ENCODE data around the gene ZNF836.
"Not testable (repeated sequence)": the region's sequence is repeated elsewhere in the genome, so short reads cannot be mapped to it uniquely, and the experiment has no call there.

Gene ZNF836

DNA sequence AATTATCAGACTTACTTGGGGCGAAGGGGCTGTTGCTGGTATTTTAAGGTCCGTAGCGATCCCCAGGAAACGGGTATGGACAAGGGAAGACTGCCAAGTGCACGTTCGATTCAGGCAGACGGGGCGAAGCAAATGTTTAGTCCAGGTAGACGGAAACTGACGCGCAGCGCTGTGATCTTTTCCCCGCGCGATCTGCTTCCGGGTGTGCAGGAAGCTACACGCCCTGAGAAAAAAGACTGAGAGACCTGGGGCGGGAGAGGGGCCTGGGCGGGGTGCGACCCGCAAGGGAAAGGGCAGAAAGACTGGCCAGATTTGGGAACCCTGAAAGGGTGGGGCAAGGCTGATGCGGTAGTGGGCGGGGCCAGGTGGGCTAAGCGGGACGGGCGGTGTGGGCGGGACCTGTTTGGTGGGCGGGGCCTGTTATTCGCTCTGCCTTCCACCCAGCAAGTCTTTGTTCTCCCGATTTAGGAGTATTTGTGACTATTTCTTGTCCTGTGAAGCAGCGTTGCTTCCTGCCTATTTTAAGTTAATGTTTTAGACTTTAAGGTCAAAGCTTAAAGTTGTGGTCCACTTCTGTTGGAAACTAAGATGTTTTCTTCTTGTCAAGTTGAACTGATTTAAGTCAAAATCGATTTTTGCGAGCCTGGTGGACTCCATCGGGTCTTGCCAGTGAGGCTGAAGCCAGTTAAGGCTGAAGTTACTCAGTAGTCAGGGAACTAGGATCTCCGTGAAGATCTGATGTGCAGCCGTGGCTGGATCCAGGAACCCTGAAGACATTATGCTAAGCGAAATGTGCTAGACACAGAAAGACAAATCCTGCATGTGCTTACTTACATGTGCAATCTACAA, at the start of gene ZNF836:
Gene ZNF836 (minus strand): TSS at position 301 of the 849 bp plus-strand sequence. CDS start 3,549 bp downstream, outside the sequence.
- peak; percentile 69 for DNase-seq

DNA sequence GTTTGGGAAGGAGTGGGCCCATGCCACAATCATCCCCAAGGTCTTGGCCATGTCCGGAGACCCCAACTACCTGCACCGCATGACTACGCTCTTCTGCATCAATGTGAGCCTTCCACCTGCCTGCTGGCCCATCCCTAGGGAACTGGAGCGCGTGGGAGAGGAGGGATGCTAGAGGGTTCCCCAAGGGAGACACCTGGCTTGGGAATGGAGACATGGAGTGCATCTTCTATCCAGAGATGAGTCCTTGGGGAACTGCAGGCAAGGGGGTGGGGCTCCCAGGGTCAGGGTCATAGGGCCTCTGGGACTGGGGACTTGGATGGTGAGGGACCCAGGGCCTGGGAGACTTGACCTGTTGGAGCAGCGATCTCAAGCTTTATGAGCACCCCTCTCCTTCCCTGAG, 49.6 kb upstream of the ZNF836 start:
- no peak for DNase-seq

DNA sequence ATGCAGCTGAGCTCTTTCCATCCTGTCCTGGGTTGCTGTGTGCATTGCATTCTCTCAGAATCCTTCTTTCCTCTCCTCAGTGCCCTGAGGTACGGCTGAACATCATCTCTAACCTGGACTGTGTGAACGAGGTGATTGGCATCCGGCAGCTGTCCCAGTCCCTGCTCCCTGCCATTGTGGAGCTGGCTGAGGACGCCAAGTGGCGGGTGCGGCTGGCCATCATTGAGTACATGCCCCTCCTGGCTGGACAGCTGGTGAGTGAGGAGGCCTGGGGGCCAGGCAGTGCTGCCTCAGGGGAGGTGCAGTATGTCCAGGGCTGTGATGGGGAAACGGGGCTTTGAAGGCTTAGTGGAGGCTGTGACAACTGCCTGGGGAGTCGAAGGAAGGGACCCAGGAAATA, 48.2 kb upstream of the ZNF836 start:
- DNase-seq = no peak

DNA sequence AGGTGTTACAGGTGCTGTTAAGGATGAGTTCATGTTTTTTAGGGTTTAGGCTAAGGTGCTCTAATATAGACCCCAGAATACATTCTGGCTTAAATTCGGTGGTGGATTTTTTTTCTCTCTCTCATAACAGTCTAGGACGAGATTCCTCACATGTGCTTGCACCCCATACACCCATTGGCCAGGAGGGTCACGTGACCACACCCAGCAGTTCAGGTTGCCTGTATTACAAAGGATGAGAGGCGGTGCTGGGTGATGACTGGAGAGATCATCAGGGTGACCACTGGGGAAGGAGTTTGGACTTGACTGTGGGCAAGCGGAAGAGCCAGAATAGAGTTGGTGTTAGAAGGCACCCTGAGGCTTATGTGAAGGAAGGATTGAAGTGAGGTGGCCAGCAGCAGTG, 46.2 kb upstream of the ZNF836 start:
- DNase-seq = no peak

DNA sequence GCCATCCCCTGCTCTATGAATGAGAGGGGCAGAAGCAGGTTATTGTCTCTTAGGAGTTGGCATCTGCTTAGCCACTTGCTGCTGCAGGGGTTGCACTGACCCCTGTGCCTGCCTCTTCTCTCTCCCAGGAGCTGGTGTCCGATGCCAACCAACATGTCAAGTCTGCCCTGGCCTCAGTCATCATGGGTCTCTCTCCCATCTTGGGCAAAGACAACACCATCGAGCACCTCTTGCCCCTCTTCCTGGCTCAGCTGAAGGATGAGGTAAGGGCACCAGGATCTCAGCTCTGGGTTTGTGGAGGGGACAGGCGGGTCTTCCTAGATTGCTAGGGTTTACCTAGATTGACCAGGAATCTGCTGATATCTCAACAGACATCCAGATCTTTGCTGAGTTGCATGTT, 45.0 kb upstream of the ZNF836 start:
- DNase-seq = no peak

DNA sequence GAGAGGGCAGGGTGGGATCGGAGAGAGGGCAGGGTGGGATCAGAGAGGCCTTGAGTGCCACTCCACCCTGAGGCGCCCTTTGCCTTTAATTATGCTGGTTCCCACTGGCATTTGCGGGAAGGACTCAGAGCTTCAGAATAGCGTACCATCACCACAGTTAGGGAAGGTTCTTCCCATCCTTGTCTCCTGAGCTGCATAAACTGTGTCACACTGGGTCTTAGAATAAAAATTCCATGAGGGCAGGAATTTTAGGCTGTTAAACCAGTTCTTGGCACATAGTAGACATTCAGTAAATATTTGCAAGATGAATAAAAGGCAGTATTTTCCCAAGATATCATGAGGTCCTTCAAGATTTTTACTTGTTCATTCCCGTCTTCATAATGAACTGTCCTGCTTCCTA, 42.8 kb upstream of the ZNF836 start:
- no peak for DNase-seq

- DNase-seq = no peak
Observed at GRCh38 chr19:52212572-52213255, 41.3 kb upstream of the ZNF836 start.

- DNase-seq = no peak
Observed at GRCh38 chr19:52211926-52212571, 40.6 kb upstream of the ZNF836 start.

DNA sequence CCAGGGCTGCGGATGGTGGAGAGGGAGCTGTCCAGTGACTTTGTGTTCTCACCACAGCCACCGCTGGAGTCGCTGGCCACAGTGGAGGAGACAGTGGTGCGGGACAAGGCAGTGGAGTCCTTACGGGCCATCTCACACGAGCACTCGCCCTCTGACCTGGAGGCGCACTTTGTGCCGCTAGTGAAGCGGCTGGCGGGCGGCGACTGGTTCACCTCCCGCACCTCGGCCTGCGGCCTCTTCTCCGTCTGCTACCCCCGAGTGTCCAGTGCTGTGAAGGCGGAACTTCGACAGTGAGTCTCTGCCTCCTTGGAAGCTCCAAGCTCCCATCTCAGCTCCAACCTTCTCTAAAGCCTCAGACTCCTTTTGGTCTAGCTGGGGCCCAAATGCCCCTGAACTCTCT, 39.8 kb upstream of the ZNF836 start:
- no peak for DNase-seq

DNA sequence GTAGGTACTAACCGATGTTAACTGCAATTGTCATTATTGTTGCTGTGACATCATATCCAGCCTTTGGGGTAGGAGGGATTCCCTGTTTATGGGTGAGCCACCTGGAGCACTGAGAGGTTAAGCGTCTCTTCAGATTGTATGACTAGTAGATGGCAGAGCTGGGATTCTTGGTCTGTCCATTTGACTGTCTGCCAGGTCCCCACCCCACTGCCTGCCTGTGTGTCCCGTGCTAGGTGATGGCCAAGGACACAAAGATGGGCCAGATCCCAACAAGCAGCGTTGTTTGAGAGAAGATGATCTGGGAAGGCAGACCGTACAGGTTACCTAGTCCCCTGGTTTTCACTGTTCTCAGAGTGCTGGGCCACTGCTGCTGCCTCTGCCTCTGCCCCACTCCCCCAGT, 35.1 kb upstream of the ZNF836 start:
- DNase-seq = no peak

DNA sequence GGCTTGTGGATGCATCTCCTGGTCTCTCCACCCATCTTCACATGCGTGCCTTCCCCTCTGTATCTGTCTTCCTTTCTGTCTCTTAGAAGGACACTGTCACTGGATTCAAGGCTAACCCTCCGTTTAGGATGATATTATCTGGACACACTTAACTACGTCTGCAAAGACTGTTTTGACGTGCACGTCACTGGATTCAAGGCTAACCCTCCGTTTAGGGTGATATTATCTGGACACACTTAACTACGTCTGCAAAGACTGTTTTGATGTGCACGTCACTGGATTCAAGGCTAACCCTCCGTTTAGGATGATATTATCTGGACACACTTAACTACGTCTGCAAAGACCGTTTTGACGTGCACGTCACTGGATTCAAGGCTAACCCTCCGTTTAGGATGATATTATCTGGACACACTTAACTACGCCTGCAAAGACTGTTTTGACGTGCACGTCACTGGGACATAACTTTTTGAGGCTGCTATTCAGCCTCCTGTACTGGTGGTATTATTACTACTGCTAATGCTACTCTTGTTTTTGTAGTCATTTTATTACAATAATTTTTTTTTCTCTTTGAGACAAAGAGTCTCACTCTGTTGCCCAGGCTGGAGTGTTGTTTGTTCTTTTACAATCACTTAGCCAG, 29.5 kb upstream of the ZNF836 start:
- not testable (repeated sequence) for DNase-seq

DNA sequence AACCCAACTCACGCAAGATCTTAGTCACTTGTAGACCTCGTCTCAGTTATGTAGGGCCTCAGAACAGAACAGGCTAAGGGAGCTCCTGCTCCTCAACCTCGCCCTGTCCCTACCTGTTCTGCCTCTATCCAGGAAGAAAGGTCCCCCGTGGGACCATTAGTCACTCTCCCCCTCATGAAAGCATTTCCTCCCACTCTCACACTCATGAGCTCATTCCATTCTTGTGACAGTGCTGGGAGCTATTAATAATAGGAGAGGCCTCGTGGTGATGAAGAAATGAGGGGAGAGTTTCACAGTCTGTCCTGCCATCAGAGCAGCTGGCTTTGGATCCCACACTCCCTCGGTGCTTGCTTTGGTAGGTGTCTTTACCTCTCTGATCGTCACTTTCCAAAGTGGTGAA, 28.6 kb upstream of the ZNF836 start:
- no peak for DNase-seq

DNA sequence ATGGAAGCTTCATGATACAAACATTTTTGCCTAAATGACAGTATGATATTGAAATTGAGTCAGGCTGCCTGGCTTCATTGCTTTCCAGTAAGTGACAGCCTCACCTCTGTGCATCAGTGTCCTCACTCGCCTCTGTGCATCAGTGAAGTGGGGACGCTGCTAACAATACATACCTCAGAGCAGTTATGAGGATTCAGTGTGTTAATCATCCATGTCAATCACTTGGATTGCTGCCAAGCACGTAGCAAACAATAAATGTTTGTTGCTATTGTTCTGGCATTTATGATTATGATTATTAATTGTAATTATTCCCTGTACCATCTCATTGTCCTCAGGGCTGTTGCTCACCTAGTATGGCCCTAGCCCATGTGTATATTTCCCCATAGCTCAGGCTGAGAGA, 27.3 kb upstream of the ZNF836 start:
- DNase-seq = no peak

GRCh38 chr19:52197964-52198363, 26.5 kb upstream of the ZNF836 start:
- DNase-seq = no peak

DNA sequence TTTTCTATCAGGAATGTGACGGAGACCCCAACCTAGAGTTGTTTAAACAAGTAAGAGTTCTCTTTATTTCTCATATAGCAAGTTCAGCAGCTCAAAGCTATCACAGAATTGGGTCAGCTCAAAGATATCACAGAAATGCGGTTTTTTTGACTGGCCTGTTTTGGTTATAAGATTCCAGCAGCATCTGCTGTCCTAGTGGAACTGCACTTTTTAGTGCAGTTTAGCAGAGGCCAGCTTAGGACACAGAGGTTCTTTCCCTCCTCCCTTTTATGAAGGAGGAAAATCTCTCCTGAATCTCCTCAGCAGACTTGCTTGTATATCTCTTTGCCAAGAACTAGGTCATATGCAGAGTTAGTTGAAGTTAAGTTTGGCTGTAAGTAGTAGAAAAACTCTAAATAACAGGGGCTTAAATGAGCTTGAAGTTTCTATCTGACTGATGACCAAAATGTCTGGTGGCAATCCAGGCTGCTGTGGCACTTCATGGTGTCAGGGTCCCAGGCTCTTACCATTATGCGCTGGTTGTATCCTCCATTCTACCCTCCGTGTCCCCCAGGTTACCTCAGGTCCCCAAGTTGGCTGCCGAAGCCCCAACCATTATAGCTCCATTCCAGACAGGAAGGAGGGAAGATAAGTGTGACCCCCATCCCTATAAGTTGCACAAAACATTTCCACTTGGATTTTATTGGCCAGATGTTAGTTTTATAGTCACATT, 25.0 kb upstream of the ZNF836 start:
- no peak for DNase-seq

DNA sequence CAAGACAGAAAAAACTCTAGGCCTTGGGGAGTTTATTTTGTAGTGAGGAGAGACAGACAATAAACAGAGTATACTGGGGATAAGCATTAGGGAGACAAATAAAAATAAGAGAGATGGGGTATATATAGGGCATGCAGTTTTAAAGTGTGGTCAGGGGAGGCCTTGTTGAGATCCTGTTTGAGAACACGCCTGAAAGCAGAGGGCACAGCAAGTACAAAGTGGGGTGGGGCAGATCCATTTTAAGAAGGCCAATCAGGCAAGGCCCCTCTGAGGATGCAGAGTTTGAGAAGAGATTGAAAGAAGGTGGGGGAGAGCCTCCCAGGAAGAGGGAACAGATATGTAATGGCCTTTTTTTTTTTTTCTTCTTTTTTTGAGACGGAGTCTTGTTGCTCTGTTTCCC, 20.5 kb upstream of the ZNF836 start:
- DNase-seq = peak; percentile 32

- no peak for DNase-seq
Observed at GRCh38 chr19:52191389-52191788, 20.0 kb upstream of the ZNF836 start.

DNA sequence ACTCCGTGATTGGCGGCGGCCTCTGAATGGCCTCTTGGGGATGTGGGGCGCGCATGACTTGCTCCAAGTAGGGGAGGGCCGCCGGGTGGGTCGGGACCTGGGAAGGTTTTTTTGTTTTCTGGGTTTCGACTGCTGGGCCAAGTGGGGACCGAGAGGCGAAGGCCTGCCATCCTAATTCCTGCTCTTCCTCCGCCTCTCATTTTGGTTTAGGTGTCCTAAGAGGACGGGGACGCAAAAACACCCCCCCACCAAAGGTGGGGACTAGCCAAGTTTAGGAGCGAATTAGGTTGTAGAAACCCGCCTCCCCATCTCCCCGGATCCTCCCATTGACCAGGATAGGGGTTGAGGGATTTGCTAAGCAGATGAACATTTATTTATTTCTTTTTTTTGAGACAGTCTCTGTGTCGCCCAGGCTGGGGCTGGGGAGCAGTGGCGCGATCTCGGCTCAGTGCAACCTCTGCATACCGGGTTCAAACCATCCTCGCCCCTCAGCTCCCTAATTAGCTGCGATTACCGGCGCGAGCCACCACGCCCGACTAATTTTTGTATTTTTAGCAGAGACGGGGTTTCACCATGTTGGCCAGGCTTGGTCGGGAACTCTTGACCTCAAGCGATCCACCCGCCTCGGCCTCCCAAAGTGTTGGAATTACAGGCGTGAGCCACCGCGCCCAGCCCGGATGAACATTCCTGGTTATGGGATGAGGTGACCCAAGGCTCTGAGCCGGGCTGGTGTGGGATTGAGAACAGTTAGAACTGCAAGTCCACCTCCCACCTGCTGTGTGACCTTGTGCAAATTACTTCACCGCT, 19.3 kb upstream of the ZNF836 start:
- DNase-seq = peak; percentile 53

DNA sequence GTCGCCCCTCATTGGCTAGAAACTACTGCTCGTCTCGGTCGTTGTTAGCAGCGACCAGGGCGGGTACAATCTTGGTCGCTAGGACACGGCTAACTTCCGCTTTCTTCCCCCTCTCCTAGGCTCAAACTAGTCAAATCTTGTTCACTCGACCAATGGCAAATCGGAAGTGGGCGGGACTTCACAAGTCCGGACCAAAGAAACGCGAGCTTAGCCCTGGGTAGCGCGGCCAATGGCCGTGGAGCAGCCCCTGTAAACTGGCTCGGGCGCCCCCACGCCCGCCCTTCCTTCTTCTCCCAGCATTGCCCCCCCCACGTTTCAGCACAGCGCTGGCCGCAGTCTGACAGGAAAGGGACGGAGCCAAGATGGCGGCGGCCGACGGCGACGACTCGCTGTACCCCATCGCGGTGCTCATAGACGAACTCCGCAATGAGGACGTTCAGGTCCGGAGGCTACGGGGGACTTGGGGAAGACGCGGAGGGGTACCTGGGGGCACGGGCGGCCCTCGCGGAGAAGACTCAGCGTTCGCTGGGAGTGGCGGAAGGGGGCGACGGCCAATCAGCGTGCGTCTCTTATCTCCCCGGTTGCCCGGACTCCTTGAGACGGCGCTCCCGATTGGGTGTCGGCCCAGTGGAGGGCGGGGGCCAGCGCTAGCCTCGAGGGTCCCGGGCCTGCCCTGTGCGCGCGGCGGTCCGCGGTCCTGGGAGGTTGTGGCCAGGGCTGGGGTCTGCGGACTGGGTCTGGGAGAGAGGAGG, 18.5 kb upstream of the ZNF836 start, which contains the start of gene PPP2R1A:
Gene PPP2R1A (plus strand): TSS at position 318 of the 752 bp plus-strand sequence. CDS start 45 bp downstream, at position 363.
- DNase-seq = peak; percentile 100

DNA sequence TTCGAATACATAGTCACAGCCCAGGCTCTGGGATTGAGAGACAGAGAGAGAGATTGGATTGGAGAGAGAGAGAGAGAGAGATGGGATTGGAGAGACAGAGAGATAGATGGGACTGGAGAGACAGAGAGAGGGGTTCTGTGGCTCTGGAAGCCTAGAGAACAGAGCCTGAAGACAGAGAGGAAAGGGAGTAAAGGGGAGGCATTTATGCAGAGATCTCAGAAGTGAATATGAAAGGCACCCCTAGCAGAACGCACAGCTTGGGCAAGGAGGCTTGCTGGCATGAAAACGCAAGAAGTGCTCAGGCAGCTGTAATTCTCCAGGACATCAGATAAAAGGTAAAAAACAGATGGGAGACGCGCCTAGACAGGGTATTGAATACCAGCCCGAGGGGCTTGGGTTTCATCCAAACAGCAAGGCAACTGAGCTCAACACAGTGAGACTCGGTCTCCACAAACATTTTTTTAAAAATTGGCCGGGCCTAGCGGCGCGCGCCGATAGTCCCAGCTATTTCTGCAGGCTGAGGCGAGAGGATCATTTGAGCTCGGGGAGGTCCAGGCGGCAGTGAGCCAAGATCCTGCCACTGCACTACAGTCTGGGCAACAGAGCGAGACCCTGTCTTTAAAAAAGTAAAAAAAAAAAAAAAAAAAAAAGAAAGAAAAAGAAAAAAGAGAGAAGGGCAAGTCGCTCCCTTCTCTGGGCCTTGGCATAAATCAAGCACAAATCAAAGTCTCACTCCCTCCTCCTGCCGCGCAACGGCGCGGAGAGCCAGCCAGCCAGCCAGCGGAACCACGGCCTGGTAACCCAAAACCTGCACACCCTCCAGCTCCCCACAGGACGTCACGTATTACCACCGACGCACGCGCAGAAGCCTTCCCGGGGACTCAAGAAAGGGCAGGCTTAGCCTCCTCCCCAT, 17.7 kb upstream of the ZNF836 start:
- no peak for DNase-seq

All from hematopoietic multipotent progenitor cell treated with erythropoietin and hydrocortisone succinate and interleukin-3 and kit ligand, for 8 days (in vitro differentiated cells).